ENCODE results near the gene IL26. TPM values are rescaled to one million over a fixed set of nuclear protein-coding genes. Genes with fewer than 3 reads are reported as not detected.

IL26 gene
- polyA plus RNA-seq, 1 experiment: not detected

GRCh38 chr12:68250454-68250853 lies 24.8 kb upstream of the IL26 start:
- no peak for TF ChIP-seq CTCF (IDR thresholded peaks at IDR 0.05; ENCODE audit: insufficient read depth, low read depth, low read length)
- DNase-seq (ENCODE audit: low read depth): no peak
- CTCF ChIA-PET: no interaction called here
- no peak overlapping the region for H3K4me3 ChIP-seq (ENCODE audit: low read depth, low read length)
- H3K36me3 ChIP-seq (ENCODE audit: control insufficient read depth, insufficient read depth, low read length): no peaks in the 10 kb centered on the region
- POLR2A ChIA-PET: no interaction called here
- H3K27me3 ChIP-seq (ENCODE audit: control insufficient read depth, insufficient read depth, low read length): peaks cover 2% of the 10 kb centered on the region

GRCh38 chr12:68247785-68248184 lies 22.2 kb upstream of the IL26 start:
- Histone ChIP-seq H3K36me3 (ENCODE audit: control insufficient read depth, insufficient read depth, low read length) (no peaks in the 10 kb centered on the region), H3K4me3 (ENCODE audit: low read depth, low read length) (no peak overlapping the region), H3K27me3 (ENCODE audit: control insufficient read depth, insufficient read depth, low read length) (peaks cover 2% of the 10 kb centered on the region)
- ChIA-PET POLR2A (no interaction called here), CTCF (interaction anchor here (0.6 to 0.9 kb wide), 2 partner anchors 10 to 63 kb away, joined by 3 read pairs; no protein-coding TSS in a partner anchor)
- DNase-seq (ENCODE audit: low read depth): no peak
- TF ChIP-seq CTCF (IDR thresholded peaks at IDR 0.05; ENCODE audit: insufficient read depth, low read depth, low read length): no peak

- ChIA-PET POLR2A (no interaction called here), CTCF (no interaction called here)
- Histone ChIP-seq H3K36me3 (ENCODE audit: control insufficient read depth, insufficient read depth, low read length) (no peaks in the 10 kb centered on the region), H3K4me3 (ENCODE audit: low read depth, low read length) (no peak overlapping the region), H3K27me3 (ENCODE audit: control insufficient read depth, insufficient read depth, low read length) (no peaks in the 10 kb centered on the region; the same call in 1 of the 2 replicates)
- no peak for DNase-seq (ENCODE audit: low read depth)
- TF ChIP-seq CTCF (IDR thresholded peaks at IDR 0.05; ENCODE audit: insufficient read depth, low read depth, low read length): no peak
Measured at GRCh38 chr12:68246350-68246749, 20.7 kb upstream of the IL26 start.

GRCh38 chr12:68245180-68246021 lies 19.8 kb upstream of the IL26 start:
- TF ChIP-seq CTCF (IDR thresholded peaks at IDR 0.05; ENCODE audit: insufficient read depth, low read depth, low read length): no peak
- H3K4me3 ChIP-seq (ENCODE audit: low read depth, low read length): no peak overlapping the region
- H3K27me3 ChIP-seq (ENCODE audit: control insufficient read depth, insufficient read depth, low read length): no peaks in the 10 kb centered on the region; the same call in 1 of the 2 replicates
- no peak for DNase-seq (ENCODE audit: low read depth)
- POLR2A ChIA-PET: interaction anchor here (0.6 kb wide), 1 partner anchor 54 kb away, joined by 3 read pairs; no protein-coding TSS in a partner anchor
- H3K36me3 ChIP-seq (ENCODE audit: control insufficient read depth, insufficient read depth, low read length): no peaks in the 10 kb centered on the region
- CTCF ChIA-PET: interaction anchor here (1.0 to 1.4 kb wide), 3 partner anchors 22 to 71 kb away, joined by 3 to 5 read pairs (median 3); no protein-coding TSS in a partner anchor

- TF ChIP-seq CTCF (IDR thresholded peaks at IDR 0.05; ENCODE audit: insufficient read depth, low read depth, low read length): no peak
- no peaks in the 10 kb centered on the region; the same call in 1 of the 2 replicates for H3K27me3 ChIP-seq (ENCODE audit: control insufficient read depth, insufficient read depth, low read length)
- no peak for DNase-seq (ENCODE audit: low read depth)
- H3K4me3 ChIP-seq (ENCODE audit: low read depth, low read length): no peak overlapping the region
- ChIA-PET POLR2A (no interaction called here), CTCF (interaction anchor here (1.3 kb wide), 1 partner anchor 11 kb away, joined by 4 read pairs; no protein-coding TSS in a partner anchor)
- no peaks in the 10 kb centered on the region for H3K36me3 ChIP-seq (ENCODE audit: control insufficient read depth, insufficient read depth, low read length)
Measured at GRCh38 chr12:68242777-68243176, 17.2 kb upstream of the IL26 start.
